Epithelial cell of esophagus (primary cell): ENCODE measurements around the gene GTF2F2.

Source experiments
- DNase-seq: peaks from one replicate; pipeline ENCODE4 v3.0.0; 2010; ENCODE audit warnings: low read depth
- H3K4me3 ChIP-seq: 2 replicates; pipeline ENCODE4 v1.5.1; 2011; ENCODE audit warnings: mild to moderate bottlenecking, low read length, control low read depth
- TF ChIP-seq, protein P1 (sequence below): IDR thresholded peaks from 2 replicates; pipeline ENCODE4 v1.5.1; 2011; ENCODE audit warnings: low read depth, mild to moderate bottlenecking, low read length, control low read depth, inconsistent platforms; ENCODE audit not compliant: insufficient read depth; ENCODE audit errors: missing control alignments

Gene GTF2F2

DNA sequence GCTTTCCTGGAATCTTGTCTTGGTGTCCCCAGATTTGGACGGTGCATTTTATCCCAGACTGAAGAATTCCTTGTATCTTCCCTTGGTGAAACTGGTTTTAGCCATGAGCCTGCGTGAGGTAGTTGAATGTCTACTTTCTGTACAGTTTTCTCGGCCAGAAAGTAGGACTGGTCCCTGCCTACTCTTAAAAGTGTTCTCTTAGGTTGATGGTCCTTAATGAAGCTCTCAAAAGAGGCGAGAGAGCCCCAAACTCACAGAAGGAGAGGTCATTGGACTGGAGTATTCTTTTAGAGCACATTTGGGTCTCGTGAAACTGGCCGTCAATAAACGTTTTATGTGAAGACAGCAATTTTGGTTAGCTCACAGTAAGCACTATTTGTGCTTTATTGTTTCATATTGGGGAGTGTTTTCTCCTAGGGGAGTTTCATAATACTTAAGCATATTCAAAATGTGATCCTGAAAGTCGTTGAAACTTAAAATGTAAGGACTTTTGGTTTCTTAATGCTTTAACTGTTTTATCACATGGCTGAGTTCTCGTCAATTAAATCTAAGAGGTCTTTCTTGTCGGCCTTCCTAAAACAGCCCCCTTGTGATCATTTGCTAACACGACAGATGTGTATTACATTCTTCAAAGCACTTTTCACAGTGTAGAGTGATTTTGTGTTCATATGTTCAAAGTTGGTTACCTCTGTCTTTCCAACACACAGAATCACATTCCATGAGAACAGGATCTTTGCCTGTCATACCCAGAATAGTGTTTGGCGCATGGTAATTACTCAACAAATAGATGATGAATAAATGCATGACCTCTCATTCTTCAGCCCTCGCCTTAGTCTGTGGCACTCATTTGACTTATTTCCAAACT is 889 bp downstream of the GTF2F2 start:
- peak overlapping the region; percentile 69 for H3K4me3 ChIP-seq
- TF ChIP-seq, protein P1, sequence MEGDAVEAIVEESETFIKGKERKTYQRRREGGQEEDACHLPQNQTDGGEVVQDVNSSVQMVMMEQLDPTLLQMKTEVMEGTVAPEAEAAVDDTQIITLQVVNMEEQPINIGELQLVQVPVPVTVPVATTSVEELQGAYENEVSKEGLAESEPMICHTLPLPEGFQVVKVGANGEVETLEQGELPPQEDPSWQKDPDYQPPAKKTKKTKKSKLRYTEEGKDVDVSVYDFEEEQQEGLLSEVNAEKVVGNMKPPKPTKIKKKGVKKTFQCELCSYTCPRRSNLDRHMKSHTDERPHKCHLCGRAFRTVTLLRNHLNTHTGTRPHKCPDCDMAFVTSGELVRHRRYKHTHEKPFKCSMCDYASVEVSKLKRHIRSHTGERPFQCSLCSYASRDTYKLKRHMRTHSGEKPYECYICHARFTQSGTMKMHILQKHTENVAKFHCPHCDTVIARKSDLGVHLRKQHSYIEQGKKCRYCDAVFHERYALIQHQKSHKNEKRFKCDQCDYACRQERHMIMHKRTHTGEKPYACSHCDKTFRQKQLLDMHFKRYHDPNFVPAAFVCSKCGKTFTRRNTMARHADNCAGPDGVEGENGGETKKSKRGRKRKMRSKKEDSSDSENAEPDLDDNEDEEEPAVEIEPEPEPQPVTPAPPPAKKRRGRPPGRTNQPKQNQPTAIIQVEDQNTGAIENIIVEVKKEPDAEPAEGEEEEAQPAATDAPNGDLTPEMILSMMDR, result peak; percentile 33
- DNase-seq, result peak; percentile 61

GRCh38 chr13:45122941-45123340 is 2.6 kb downstream of the GTF2F2 start:
- H3K4me3 ChIP-seq, result no peak overlapping the region
- TF ChIP-seq, protein P1, result no peak

DNA sequence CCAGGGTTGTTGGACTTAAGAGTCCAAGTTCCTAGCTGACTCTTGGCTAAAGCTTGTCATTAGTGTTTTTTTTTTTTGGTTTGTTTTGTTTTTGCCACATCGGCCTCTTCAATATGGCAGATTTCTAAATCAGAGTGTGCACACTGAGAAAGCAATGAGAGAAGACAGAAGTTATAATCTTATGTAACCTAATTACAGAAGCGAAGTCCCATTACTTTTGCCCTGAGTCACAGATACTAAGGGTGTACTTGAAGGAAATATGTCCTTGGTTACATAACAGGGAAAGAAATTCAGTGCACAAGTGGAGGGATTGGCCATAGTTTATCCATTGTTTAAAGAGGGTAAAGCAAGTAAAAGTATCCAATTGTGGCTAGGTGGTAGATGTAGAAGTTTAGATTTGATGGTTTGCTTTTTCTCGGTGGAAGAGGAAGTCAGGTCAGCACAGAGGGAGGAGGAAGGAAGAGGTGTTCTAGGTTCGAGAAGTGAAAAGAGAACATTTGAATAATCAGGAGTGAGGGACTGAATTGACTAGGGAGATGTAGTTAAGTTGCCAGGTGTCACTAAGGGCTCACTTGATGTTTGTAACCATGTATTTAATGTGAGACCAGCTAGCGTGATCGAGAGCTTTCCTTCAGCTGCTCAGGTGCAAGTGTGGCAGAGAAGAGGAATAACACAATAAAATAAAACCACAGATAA is 12.2 kb downstream of the GTF2F2 start:
- TF ChIP-seq, protein P1, result no peak
- DNase-seq, result peak; percentile 29
- H3K4me3 ChIP-seq, result no peak overlapping the region

More at GRCh38 chr13:45122941-45123340, 2.6 kb downstream of the GTF2F2 start:
- DNase-seq, result no peak

- DNase-seq, result no peak
- H3K4me3 ChIP-seq, result no peak overlapping the region
- TF ChIP-seq, protein P1, result no peak
Measured at GRCh38 chr13:45133396-45134118, 13.2 kb downstream of the GTF2F2 start.

- peak; percentile 73 for DNase-seq
- no peak overlapping the region for H3K4me3 ChIP-seq
- TF ChIP-seq, protein P1, result no peak
Measured at GRCh38 chr13:45136741-45137504, 16.6 kb downstream of the GTF2F2 start.

DNA sequence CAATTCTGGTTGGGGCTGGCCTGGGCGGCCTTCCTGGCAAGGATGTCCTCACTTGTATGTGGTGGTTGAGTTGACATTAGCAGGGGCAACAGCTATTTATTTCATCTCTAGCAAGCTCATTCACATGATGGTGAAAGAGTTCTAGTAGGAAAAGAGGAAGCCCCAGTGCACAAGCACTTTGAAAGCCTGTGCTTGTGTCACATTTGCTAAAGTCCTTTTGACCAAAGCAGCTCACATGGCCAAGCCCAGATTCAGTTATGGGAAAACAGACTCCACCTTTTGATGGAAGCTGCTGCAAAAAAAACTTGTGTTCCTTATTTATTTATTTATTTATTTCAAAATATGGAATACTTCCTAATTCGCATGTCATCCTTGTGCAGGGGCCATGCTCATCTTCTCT is 17.2 kb downstream of the GTF2F2 start:
- TF ChIP-seq, protein P1, result no peak
- H3K4me3 ChIP-seq, result no peak overlapping the region
- no peak for DNase-seq
